GM19397 (cell line): ENCODE measurements around the gene CIB1.

Experiments
- ATAC-seq: cut with Tn5 transposase; IDR thresholded peaks from one replicate; pipeline ENCODE4 v1.9.1; 2021; ENCODE audit warnings: mild to moderate bottlenecking, moderate library complexity; ENCODE audit not compliant: unreplicated experiment

CIB1 gene

GRCh38 chr15:90241343-90242192 is 7.8 kb upstream of the CIB1 start:
- no peak for ATAC-seq

- no peak for ATAC-seq
Observed at GRCh38 chr15:90240856-90241255, 7.1 kb upstream of the CIB1 start.

GRCh38 chr15:90239371-90239770 is 5.6 kb upstream of the CIB1 start:
- no peak for ATAC-seq

- ATAC-seq: peak; percentile 72
Observed at GRCh38 chr15:90234096-90234988, 601 bp upstream of the CIB1 start, which contains the start of gene GDPGP1. TSS of gene GDPGP1 (plus strand) at chr15:90234209. CDS start at chr15:90240909, 6,700 bp downstream.

GRCh38 chr15:90232941-90233386 is 777 bp downstream of the CIB1 start:
- ATAC-seq: no peak

- ATAC-seq: no peak
Observed at GRCh38 chr15:90232196-90232595, 1.5 kb downstream of the CIB1 start.

GRCh38 chr15:90231028-90232017 is 2.4 kb downstream of the CIB1 start:
- no peak for ATAC-seq

- ATAC-seq: no peak
Observed at GRCh38 chr15:90230610-90231009, 3.1 kb downstream of the CIB1 start.

GRCh38 chr15:90230071-90230494 is 3.7 kb downstream of the CIB1 start:
- no peak for ATAC-seq

- ATAC-seq: no peak
Observed at GRCh38 chr15:90228960-90229359, 4.8 kb downstream of the CIB1 start.

- no peak for ATAC-seq
Observed at GRCh38 chr15:90227816-90228772, 5.6 kb downstream of the CIB1 start.

- ATAC-seq: no peak
Observed at GRCh38 chr15:90227336-90227735, 6.4 kb downstream of the CIB1 start.

GRCh38 chr15:90225504-90226234 is 8.1 kb downstream of the CIB1 start:
- no peak for ATAC-seq

- no peak for ATAC-seq
Observed at GRCh38 chr15:90225047-90225446, 8.7 kb downstream of the CIB1 start.

- no peak for ATAC-seq
Observed at GRCh38 chr15:90223441-90224165, 10.1 kb downstream of the CIB1 start.

- no peak for ATAC-seq
Observed at GRCh38 chr15:90222547-90222946, 11.2 kb downstream of the CIB1 start.

- no peak for ATAC-seq
Observed at GRCh38 chr15:90221246-90221900, 12.4 kb downstream of the CIB1 start.
